Measurements from ENCODE around the gene CIDEC.
A peak's percentile ranks its signal among the peaks of the same experiment; 100 is the strongest.

Gene CIDEC

GRCh38 chr3:9890249-9891071 lies 10.4 kb upstream of the CIDEC start, which contains the start of gene JAGN1:
Gene JAGN1 (plus strand): TSS chr3:9890610. CDS start chr3:9890723, 113 bp downstream.
- TF ChIP-seq, protein P1, sequence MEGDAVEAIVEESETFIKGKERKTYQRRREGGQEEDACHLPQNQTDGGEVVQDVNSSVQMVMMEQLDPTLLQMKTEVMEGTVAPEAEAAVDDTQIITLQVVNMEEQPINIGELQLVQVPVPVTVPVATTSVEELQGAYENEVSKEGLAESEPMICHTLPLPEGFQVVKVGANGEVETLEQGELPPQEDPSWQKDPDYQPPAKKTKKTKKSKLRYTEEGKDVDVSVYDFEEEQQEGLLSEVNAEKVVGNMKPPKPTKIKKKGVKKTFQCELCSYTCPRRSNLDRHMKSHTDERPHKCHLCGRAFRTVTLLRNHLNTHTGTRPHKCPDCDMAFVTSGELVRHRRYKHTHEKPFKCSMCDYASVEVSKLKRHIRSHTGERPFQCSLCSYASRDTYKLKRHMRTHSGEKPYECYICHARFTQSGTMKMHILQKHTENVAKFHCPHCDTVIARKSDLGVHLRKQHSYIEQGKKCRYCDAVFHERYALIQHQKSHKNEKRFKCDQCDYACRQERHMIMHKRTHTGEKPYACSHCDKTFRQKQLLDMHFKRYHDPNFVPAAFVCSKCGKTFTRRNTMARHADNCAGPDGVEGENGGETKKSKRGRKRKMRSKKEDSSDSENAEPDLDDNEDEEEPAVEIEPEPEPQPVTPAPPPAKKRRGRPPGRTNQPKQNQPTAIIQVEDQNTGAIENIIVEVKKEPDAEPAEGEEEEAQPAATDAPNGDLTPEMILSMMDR (conservative IDR thresholded peaks at IDR 0.05): peak; percentile 3; the same call in 1 of the 2 replicates
- H3K27ac ChIP-seq: peak within 1 kb of the TSS; percentile 91

DNA sequence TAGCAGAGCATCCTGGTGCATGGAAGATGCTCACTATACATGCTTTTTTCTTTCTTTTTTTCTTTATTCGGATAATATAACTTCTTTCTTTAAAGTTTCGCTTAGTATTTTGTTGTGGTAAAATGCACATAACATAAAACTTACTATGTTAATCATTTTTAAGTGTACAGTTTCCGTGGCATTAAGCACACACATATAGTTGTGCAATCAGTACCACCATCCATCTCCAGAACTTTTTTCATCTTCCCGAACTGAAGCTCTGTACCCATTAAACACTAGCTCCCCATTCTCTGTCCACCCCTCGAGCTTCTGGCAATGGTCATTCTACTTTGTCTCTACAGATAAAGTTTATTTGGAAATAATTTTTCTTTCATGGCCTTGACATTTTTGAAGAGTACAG lies 9.4 kb upstream of the CIDEC start:
- TF ChIP-seq, protein P1 (conservative IDR thresholded peaks at IDR 0.05): no peak
- H3K27ac ChIP-seq: peak overlapping the region; percentile 91

DNA sequence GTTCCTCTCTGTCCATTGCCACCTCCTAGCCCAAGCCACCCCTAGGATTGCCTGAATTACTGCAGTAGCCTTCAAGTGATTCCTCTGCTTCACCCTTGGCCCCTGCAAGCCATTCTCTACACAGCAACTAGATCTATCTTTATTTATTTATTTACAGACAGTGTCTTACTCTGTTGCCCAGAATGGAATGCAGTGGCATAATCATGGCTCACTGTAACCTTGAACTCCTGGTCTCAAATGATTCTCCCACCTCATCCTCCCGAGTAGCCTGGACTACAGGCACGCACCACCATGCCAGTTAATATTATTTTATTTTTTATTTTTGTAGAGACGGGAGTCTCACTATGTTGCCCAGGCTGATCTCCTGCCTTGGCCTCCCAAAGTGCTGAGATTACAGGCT lies 8.5 kb upstream of the CIDEC start:
- TF ChIP-seq, protein P1 (conservative IDR thresholded peaks at IDR 0.05): no peak
- H3K27ac ChIP-seq: no peak overlapping the region

GRCh38 chr3:9887480-9887879 lies 7.4 kb upstream of the CIDEC start:
- TF ChIP-seq, protein P1 (conservative IDR thresholded peaks at IDR 0.05): no peak
- H3K27ac ChIP-seq: no peak overlapping the region

DNA sequence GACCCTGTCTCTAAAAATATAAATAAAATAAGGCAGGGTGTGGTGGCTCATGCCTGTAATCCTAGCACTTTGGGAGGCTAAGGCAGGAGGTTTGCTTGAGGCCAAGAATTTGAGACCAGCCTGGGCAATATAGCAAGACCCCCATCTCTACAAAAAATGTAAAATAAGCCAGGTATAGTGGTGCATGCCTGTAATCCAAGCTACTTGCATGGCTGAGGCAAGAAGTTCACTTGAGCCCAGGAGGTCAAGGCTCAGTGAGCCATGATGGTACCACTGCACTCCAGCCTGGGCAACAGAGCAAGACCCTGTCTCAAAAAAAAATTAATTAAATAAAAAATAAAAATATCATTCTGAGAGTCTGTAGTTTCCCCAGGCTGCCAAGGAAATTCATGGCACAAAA lies 6.3 kb upstream of the CIDEC start:
- TF ChIP-seq, protein P1 (conservative IDR thresholded peaks at IDR 0.05): no peak
- no peak overlapping the region for H3K27ac ChIP-seq

- no peak overlapping the region for H3K27ac ChIP-seq
- TF ChIP-seq, protein P1 (conservative IDR thresholded peaks at IDR 0.05): no peak
Measured at GRCh38 chr3:9884555-9885165, 4.6 kb upstream of the CIDEC start.

DNA sequence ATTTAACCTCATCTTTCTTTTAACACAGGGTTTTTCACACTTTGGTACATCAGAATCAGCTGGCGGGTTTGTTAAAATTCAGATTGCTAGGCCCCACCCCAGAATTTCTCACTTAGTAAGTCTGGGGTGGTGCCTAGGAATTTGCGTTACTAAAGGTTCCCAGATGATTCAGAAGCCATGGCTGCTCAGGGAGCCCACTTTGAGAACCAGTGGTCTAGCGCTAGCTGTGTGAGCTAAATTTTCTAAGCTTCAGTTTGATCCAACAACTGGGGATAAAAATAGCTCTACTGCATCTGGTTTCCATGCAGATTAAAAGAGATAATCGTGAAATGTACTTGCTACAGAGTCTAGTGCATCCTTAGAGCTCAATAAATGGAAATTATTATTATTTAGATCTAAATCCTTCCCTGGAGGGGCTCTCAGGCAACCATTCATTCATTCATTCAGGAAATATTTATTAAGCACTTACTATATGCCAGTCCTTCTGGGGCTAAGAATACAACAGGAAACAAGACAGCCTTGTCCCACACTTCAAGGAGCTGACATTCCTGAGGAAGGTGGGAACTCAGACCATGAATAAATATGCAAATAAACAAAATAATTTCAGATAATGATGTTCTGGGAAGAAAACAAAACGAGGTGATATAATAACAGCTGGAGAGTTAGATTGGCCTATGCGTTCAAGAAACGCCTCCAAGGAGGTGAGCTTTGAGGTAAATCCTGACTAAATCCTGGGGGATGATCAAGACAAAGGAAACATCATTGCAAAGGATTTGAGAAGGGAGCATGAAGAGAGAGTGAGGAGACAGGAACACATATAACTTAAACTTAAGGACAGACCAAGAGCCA lies 3.9 kb upstream of the CIDEC start:
- no peak overlapping the region for H3K27ac ChIP-seq
- TF ChIP-seq, protein P1 (conservative IDR thresholded peaks at IDR 0.05): no peak

All from VCaP (cell line).